Ishikawa (cell line): ENCODE data around the gene ZNF530.

ENCODE experiments used
- CREB1 ChIP-seq: IDR thresholded peaks from 2 replicates; pipeline ENCODE4 v1.6.1; 2012; ENCODE audit warnings: low read depth
- RAD21 ChIP-seq: IDR thresholded peaks from 2 replicates; pipeline ENCODE4 v1.6.1; 2012; ENCODE audit warnings: low read depth
- REST ChIP-seq: IDR thresholded peaks from 2 replicates; pipeline ENCODE4 v1.6.1; 2012; ENCODE audit warnings: low read depth, mild to moderate bottlenecking
- TAF1 ChIP-seq: IDR thresholded peaks from 2 replicates; pipeline ENCODE4 v1.6.1; 2012; ENCODE audit warnings: low read depth, mild to moderate bottlenecking
- ZBTB7A ChIP-seq: IDR thresholded peaks from 2 replicates; pipeline ENCODE4 v1.6.1; 2012; ENCODE audit warnings: low read depth
- TF ChIP-seq, protein P1 (sequence below): IDR thresholded peaks from 2 replicates; pipeline ENCODE4 v1.6.1; 2012
- TF ChIP-seq, protein P2 (sequence below): IDR thresholded peaks from 2 replicates; pipeline ENCODE4 v1.6.1; 2012

GRCh38 chr19:57557659-57558058 is 42.0 kb upstream of the ZNF530 start:
- TF ChIP-seq, protein P1, sequence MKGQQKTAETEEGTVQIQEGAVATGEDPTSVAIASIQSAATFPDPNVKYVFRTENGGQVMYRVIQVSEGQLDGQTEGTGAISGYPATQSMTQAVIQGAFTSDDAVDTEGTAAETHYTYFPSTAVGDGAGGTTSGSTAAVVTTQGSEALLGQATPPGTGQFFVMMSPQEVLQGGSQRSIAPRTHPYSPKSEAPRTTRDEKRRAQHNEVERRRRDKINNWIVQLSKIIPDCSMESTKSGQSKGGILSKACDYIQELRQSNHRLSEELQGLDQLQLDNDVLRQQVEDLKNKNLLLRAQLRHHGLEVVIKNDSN: no peak
- TF ChIP-seq REST (no peak), CREB1 (no peak), ZBTB7A (no peak), RAD21 (no peak), TAF1 (no peak)
- TF ChIP-seq, protein P2, sequence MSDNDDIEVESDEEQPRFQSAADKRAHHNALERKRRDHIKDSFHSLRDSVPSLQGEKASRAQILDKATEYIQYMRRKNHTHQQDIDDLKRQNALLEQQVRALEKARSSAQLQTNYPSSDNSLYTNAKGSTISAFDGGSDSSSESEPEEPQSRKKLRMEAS: no peak
